Measurements from ENCODE around the gene TREML2.
A peak's percentile ranks its signal among the peaks of the same experiment; 100 is the strongest.

TREML2 gene

GRCh38 chr6:41199552-41200246, 1.2 kb downstream of the TREML2 start:
- H3K9ac ChIP-seq (ENCODE audit: low read length), result peak overlapping the region; percentile 75
- no peak overlapping the region for H2AFZ ChIP-seq (ENCODE audit: low read depth, low read length)
- peak overlapping the region; percentile 77 for H3K4me3 ChIP-seq (ENCODE audit: low read length)
- no peaks in the 10 kb centered on the region for H3K27me3 ChIP-seq (ENCODE audit: low read depth, low read length)
- peaks cover 43% of the 10 kb centered on the region for H3K4me1 ChIP-seq (ENCODE audit: low read length)
- peak overlapping the region; percentile 82 for H3K4me2 ChIP-seq (ENCODE audit: low read length)
- peak overlapping the region; percentile 87 for H3K27ac ChIP-seq (ENCODE audit: low read length)
- H3K79me2 ChIP-seq (ENCODE audit: low read length), result peaks cover 12% of the 10 kb centered on the region; the same call in 1 of the 2 replicates
- no peaks in the 10 kb centered on the region for H3K9me3 ChIP-seq (ENCODE audit: insufficient read depth, low read length)
- peaks cover 13% of the 10 kb centered on the region for H3K36me3 ChIP-seq (replicated peaks; ENCODE audit: low read depth, low read length)
- no peaks in the 10 kb centered on the region for H4K20me1 ChIP-seq (ENCODE audit: insufficient read depth, low read length)
- TF ChIP-seq CTCF (IDR thresholded peaks at IDR 0.05; ENCODE audit: low read depth, low read length) (no peak), EZH2phosphoT487 (IDR thresholded peaks at IDR 0.05; ENCODE audit: low read depth) (no peak)

- Histone ChIP-seq H3K27ac (ENCODE audit: low read length) (no peak overlapping the region), H3K4me2 (ENCODE audit: low read length) (no peak overlapping the region), H3K4me3 (ENCODE audit: low read length) (no peak overlapping the region), H3K36me3 (replicated peaks; ENCODE audit: low read depth, low read length) (peaks cover 22% of the 10 kb centered on the region), H3K4me1 (ENCODE audit: low read length) (peaks cover 33% of the 10 kb centered on the region), H3K27me3 (ENCODE audit: low read depth, low read length) (no peaks in the 10 kb centered on the region), H3K9ac (ENCODE audit: low read length) (no peak overlapping the region), H3K9me3 (ENCODE audit: insufficient read depth, low read length) (no peaks in the 10 kb centered on the region), H4K20me1 (ENCODE audit: insufficient read depth, low read length) (no peaks in the 10 kb centered on the region), H2AFZ (ENCODE audit: low read depth, low read length) (no peak overlapping the region), H3K79me2 (ENCODE audit: low read length) (peaks cover 12% of the 10 kb centered on the region; the same call in 1 of the 2 replicates)
- TF ChIP-seq EZH2phosphoT487 (IDR thresholded peaks at IDR 0.05; ENCODE audit: low read depth) (no peak), CTCF (IDR thresholded peaks at IDR 0.05; ENCODE audit: low read depth, low read length) (no peak)
Observed at GRCh38 chr6:41197234-41197633, 3.7 kb downstream of the TREML2 start.

GRCh38 chr6:41194386-41194785, 6.6 kb downstream of the TREML2 start:
- Histone ChIP-seq H3K4me2 (ENCODE audit: low read length) (no peak overlapping the region), H3K27ac (ENCODE audit: low read length) (no peak overlapping the region), H4K20me1 (ENCODE audit: insufficient read depth, low read length) (no peaks in the 10 kb centered on the region), H3K79me2 (ENCODE audit: low read length) (0 out of 2 replicates have a peak, but pooled peaks cover 1% of the 10 kb centered on the region), H3K9me3 (ENCODE audit: insufficient read depth, low read length) (0 out of 2 replicates have a peak, but pooled peaks cover 11% of the 10 kb centered on the region), H3K27me3 (ENCODE audit: low read depth, low read length) (no peaks in the 10 kb centered on the region), H3K9ac (ENCODE audit: low read length) (no peak overlapping the region), H3K4me1 (ENCODE audit: low read length) (peaks cover 5% of the 10 kb centered on the region), H3K4me3 (ENCODE audit: low read length) (no peak overlapping the region), H2AFZ (ENCODE audit: low read depth, low read length) (no peak overlapping the region), H3K36me3 (replicated peaks; ENCODE audit: low read depth, low read length) (peaks cover 51% of the 10 kb centered on the region)
- TF ChIP-seq EZH2phosphoT487 (IDR thresholded peaks at IDR 0.05; ENCODE audit: low read depth) (no peak), CTCF (IDR thresholded peaks at IDR 0.05; ENCODE audit: low read depth, low read length) (no peak)

GRCh38 chr6:41193884-41194283, 7.1 kb downstream of the TREML2 start:
- TF ChIP-seq EZH2phosphoT487 (IDR thresholded peaks at IDR 0.05; ENCODE audit: low read depth) (no peak), CTCF (IDR thresholded peaks at IDR 0.05; ENCODE audit: low read depth, low read length) (no peak)
- Histone ChIP-seq H3K4me1 (ENCODE audit: low read length) (no peaks in the 10 kb centered on the region), H2AFZ (ENCODE audit: low read depth, low read length) (no peak overlapping the region), H3K9me3 (ENCODE audit: insufficient read depth, low read length) (0 out of 2 replicates have a peak, but pooled peaks cover 11% of the 10 kb centered on the region), H3K79me2 (ENCODE audit: low read length) (no peaks in the 10 kb centered on the region), H3K27ac (ENCODE audit: low read length) (no peak overlapping the region), H3K27me3 (ENCODE audit: low read depth, low read length) (no peaks in the 10 kb centered on the region), H4K20me1 (ENCODE audit: insufficient read depth, low read length) (no peaks in the 10 kb centered on the region), H3K36me3 (replicated peaks; ENCODE audit: low read depth, low read length) (peaks cover 53% of the 10 kb centered on the region), H3K4me2 (ENCODE audit: low read length) (no peak overlapping the region), H3K4me3 (ENCODE audit: low read length) (no peak overlapping the region), H3K9ac (ENCODE audit: low read length) (no peak overlapping the region)
